ENCODE data around the gene TNNI3K.

- TF ChIP-seq CTCF (IDR thresholded peaks at IDR 0.05) (no peak), POLR2A (IDR thresholded peaks at IDR 0.05) (no peak)
Measured at GRCh38 chr1:74512170-74512915, 277.2 kb downstream of the TNNI3K start, which contains the start of gene LRRC53.
